K562 (cell line): ENCODE measurements around the gene MELK. TPM values are rescaled to one million over a fixed set of nuclear protein-coding genes. Genes with fewer than 3 reads are reported as not detected.

ENCODE experiments used
- ETV6 ChIP-seq, 3 experiments: fragments of 150-350 bp in 1 of 3; sonication (generic) in 1 of 3; formaldehyde crosslinking in 1 of 3; IDR thresholded peaks; 2 replicates each; pipeline versions ENCODE4 v1.6.1 to v1.8.0; 2014 to 2022; ENCODE audit warnings: borderline replicate concordance in 2 of 3, low read depth in 2 of 3, antibody characterized with exemption in 1 of 3, low read length in 1 of 3, mild to moderate bottlenecking in 1 of 3, missing genetic modification reagents in 1 of 3
- MAZ ChIP-seq, 2 experiments: fragments of 450-650 bp in 1 of 2; sonication (generic) in 1 of 2; formaldehyde crosslinking; IDR thresholded peaks in 1 of 2; conservative IDR thresholded peaks in 1 of 2; 2 replicates each; pipeline versions ENCODE4 v1.4.0 to v1.5.0; 2020; ENCODE audit warnings: mild to moderate bottlenecking in 1 of 2, missing genetic modification reagents in 1 of 2
- NELFE ChIP-seq: IDR thresholded peaks from 2 replicates; pipeline ENCODE4 v1.6.1; 2011; ENCODE audit warnings: mild to moderate bottlenecking; ENCODE audit not compliant: insufficient read depth, insufficient read length
- TBP ChIP-seq: optimal IDR thresholded peaks from 2 replicates; pipeline ENCODE3; 2011; ENCODE audit warnings: low read depth, low read length, improper control_type of control experiment
- ZNF766 ChIP-seq: fragments of 200-800 bp; sonication (Bioruptor generic); conservative IDR thresholded peaks from 2 replicates; pipeline ENCODE4 v1.6.1; 2016; ENCODE audit warnings: missing genetic modification characterization, missing compliant biosample characterization
- polyA plus RNA-seq, 8 experiments: library from polyadenylated mRNA; depleted of rRNA in 4 of 8; stranded (reverse) in 5 of 8; unstranded in 3 of 8; fragments of >200 nt; fragmentation: Nextera tagmentation in 2 of 8; fragmentation: Illumina TruSeq in 1 of 8; extraction: Ambion mirVana in 2 of 8; extraction: Trizol in 1 of 8; gene quantifications; 2 replicates each; pipeline versions ENCODE4 v1.2.1 to v1.2.3, GENCODE V29; 2011 to 2014; ENCODE audit warnings: inconsistent platforms in 1 of 8, missing spikeins in 1 of 8
- total RNA-seq, 7 experiments: library from RNA; depleted of rRNA in 6 of 7; stranded (reverse); fragments of >200 nt in 6 of 7; fragmentation: Illumina TruSeq in 2 of 7; extraction: Trizol in 2 of 7; gene quantifications; 2 replicates each; pipeline versions ENCODE4 v1.2.1 to v1.2.3, GENCODE V29; 2011 to 2021; ENCODE audit warnings: low replicate concordance in 1 of 7
- TF ChIP-seq, protein P1 (sequence below), 2 experiments: fragments of 450-650 bp in 1 of 2; sonication (generic) in 1 of 2; formaldehyde crosslinking in 1 of 2; IDR thresholded peaks; 2 replicates each; pipeline versions ENCODE4 v1.7.1 to v1.9.0; 2016 to 2022; ENCODE audit warnings: inconsistent platforms in 1 of 2, mild to moderate bottlenecking in 1 of 2, missing genetic modification reagents in 1 of 2
- TF ChIP-seq, protein P2 (sequence below): fragments of 450-650 bp; IDR thresholded peaks from 2 replicates; pipeline ENCODE4 v1.6.1; 2016; ENCODE audit warnings: borderline replicate concordance
- TF ChIP-seq, protein P3 (sequence below): sonication (generic); formaldehyde crosslinking; IDR thresholded peaks from 2 replicates; pipeline ENCODE4 v1.8.0; 2022; ENCODE audit warnings: mild to moderate bottlenecking, missing genetic modification reagents

MELK gene
- total and polyA plus RNA-seq, 9 of the 15 experiments (the other 6 are each of a cell fraction or from before 2014, with no cell fraction given), result 33.3 to 57.3 (median 43.8) TPM

DNA sequence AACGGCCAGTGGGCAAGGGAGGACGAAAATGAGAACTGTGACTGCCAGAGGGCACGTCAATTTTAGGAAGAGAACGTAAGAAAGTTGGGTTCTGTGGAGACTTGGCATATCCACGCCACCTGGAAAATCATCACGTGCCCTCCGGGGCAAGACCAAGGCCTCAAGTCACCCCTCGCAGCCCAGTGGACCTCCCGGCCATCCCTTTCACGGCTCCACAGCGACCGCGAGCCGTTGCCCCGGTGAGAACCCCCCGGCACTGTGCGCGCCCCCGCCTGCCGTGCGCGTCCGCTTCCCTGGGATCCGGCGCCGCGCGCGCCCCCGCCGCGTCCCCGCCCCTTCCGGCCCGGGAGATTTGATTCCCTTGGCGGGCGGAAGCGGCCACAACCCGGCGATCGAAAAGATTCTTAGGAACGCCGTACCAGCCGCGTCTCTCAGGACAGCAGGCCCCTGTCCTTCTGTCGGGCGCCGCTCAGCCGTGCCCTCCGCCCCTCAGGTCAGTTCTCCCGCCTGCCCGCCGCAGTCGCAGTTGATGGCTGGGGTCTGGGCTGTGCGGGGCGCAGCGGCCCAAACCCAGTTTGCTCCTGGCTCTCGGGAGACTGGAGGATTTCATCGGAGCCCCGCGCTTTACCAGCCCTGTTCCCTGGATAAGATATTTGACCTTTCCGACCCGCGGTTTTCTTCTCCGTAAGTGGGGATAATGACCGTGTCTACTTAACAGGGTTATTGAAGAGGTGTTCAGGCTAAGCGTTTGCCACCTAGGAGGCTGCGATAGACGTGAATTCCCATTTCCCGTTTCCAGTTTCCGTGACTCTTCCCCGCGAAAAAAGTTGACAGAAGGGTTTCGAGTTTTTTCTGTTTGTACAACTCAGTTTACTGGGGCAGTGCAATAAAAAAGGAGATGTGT is at the start of gene MELK (continued):
- TF ChIP-seq, protein P1, sequence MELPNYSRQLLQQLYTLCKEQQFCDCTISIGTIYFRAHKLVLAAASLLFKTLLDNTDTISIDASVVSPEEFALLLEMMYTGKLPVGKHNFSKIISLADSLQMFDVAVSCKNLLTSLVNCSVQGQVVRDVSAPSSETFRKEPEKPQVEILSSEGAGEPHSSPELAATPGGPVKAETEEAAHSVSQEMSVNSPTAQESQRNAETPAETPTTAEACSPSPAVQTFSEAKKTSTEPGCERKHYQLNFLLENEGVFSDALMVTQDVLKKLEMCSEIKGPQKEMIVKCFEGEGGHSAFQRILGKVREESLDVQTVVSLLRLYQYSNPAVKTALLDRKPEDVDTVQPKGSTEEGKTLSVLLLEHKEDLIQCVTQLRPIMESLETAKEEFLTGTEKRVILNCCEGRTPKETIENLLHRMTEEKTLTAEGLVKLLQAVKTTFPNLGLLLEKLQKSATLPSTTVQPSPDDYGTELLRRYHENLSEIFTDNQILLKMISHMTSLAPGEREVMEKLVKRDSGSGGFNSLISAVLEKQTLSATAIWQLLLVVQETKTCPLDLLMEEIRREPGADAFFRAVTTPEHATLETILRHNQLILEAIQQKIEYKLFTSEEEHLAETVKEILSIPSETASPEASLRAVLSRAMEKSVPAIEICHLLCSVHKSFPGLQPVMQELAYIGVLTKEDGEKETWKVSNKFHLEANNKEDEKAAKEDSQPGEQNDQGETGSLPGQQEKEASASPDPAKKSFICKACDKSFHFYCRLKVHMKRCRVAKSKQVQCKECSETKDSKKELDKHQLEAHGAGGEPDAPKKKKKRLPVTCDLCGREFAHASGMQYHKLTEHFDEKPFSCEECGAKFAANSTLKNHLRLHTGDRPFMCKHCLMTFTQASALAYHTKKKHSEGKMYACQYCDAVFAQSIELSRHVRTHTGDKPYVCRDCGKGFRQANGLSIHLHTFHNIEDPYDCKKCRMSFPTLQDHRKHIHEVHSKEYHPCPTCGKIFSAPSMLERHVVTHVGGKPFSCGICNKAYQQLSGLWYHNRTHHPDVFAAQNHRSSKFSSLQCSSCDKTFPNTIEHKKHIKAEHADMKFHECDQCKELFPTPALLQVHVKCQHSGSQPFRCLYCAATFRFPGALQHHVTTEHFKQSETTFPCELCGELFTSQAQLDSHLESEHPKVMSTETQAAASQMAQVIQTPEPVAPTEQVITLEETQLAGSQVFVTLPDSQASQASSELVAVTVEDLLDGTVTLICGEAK (IDR thresholded peaks at IDR 0.05), result peak; percentile 84
- TF ChIP-seq, protein P1 (CRISPR knock-in tag; IDR thresholded peaks at IDR 0.05), result no peak
- TF ChIP-seq, protein P2, sequence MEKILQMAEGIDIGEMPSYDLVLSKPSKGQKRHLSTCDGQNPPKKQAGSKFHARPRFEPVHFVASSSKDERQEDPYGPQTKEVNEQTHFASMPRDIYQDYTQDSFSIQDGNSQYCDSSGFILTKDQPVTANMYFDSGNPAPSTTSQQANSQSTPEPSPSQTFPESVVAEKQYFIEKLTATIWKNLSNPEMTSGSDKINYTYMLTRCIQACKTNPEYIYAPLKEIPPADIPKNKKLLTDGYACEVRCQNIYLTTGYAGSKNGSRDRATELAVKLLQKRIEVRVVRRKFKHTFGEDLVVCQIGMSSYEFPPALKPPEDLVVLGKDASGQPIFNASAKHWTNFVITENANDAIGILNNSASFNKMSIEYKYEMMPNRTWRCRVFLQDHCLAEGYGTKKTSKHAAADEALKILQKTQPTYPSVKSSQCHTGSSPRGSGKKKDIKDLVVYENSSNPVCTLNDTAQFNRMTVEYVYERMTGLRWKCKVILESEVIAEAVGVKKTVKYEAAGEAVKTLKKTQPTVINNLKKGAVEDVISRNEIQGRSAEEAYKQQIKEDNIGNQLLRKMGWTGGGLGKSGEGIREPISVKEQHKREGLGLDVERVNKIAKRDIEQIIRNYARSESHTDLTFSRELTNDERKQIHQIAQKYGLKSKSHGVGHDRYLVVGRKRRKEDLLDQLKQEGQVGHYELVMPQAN, result peak; percentile 66; the same call in 1 of the 2 replicates
- TF ChIP-seq, protein P3, sequence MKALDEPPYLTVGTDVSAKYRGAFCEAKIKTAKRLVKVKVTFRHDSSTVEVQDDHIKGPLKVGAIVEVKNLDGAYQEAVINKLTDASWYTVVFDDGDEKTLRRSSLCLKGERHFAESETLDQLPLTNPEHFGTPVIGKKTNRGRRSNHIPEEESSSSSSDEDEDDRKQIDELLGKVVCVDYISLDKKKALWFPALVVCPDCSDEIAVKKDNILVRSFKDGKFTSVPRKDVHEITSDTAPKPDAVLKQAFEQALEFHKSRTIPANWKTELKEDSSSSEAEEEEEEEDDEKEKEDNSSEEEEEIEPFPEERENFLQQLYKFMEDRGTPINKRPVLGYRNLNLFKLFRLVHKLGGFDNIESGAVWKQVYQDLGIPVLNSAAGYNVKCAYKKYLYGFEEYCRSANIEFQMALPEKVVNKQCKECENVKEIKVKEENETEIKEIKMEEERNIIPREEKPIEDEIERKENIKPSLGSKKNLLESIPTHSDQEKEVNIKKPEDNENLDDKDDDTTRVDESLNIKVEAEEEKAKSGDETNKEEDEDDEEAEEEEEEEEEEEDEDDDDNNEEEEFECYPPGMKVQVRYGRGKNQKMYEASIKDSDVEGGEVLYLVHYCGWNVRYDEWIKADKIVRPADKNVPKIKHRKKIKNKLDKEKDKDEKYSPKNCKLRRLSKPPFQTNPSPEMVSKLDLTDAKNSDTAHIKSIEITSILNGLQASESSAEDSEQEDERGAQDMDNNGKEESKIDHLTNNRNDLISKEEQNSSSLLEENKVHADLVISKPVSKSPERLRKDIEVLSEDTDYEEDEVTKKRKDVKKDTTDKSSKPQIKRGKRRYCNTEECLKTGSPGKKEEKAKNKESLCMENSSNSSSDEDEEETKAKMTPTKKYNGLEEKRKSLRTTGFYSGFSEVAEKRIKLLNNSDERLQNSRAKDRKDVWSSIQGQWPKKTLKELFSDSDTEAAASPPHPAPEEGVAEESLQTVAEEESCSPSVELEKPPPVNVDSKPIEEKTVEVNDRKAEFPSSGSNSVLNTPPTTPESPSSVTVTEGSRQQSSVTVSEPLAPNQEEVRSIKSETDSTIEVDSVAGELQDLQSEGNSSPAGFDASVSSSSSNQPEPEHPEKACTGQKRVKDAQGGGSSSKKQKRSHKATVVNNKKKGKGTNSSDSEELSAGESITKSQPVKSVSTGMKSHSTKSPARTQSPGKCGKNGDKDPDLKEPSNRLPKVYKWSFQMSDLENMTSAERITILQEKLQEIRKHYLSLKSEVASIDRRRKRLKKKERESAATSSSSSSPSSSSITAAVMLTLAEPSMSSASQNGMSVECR (CRISPR knock-in tag), result peak; percentile 73
- TF ChIP-seq NELFE, result no peak
- peak; percentile 92 for TF ChIP-seq ZNF766
- peak; percentile 15 to 47; a peak in 3 of 4 replicates for TF ChIP-seq MAZ (CRISPR knock-in tag; conservative IDR thresholded peaks at IDR 0.05 in 1 of 2, IDR thresholded peaks at IDR 0.05 in 1 of 2)
- no peak for TF ChIP-seq ETV6 (IDR thresholded peaks at IDR 0.05; ENCODE audit: borderline replicate concordance in 1 of 2, low read depth in 2 of 2, low read length in 1 of 2)
- TF ChIP-seq ETV6 (CRISPR knock-in tag; IDR thresholded peaks at IDR 0.05; ENCODE audit: borderline replicate concordance), result no peak
- TF ChIP-seq TBP, result peak; percentile 38
